GM19238 (cell line): ENCODE results near the gene ABI3.
"Not testable (repeated sequence)": the region's sequence is repeated elsewhere in the genome, so short reads cannot be mapped to it uniquely, and the experiment has no call there.

Experiments used
- DNase-seq: peaks from one replicate; pipeline ENCODE4 v3.0.0; 2011; ENCODE audit warnings: low spot score; ENCODE audit not compliant: insufficient read length

ABI3 gene, protein sequence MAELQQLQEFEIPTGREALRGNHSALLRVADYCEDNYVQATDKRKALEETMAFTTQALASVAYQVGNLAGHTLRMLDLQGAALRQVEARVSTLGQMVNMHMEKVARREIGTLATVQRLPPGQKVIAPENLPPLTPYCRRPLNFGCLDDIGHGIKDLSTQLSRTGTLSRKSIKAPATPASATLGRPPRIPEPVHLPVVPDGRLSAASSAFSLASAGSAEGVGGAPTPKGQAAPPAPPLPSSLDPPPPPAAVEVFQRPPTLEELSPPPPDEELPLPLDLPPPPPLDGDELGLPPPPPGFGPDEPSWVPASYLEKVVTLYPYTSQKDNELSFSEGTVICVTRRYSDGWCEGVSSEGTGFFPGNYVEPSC

DNA sequence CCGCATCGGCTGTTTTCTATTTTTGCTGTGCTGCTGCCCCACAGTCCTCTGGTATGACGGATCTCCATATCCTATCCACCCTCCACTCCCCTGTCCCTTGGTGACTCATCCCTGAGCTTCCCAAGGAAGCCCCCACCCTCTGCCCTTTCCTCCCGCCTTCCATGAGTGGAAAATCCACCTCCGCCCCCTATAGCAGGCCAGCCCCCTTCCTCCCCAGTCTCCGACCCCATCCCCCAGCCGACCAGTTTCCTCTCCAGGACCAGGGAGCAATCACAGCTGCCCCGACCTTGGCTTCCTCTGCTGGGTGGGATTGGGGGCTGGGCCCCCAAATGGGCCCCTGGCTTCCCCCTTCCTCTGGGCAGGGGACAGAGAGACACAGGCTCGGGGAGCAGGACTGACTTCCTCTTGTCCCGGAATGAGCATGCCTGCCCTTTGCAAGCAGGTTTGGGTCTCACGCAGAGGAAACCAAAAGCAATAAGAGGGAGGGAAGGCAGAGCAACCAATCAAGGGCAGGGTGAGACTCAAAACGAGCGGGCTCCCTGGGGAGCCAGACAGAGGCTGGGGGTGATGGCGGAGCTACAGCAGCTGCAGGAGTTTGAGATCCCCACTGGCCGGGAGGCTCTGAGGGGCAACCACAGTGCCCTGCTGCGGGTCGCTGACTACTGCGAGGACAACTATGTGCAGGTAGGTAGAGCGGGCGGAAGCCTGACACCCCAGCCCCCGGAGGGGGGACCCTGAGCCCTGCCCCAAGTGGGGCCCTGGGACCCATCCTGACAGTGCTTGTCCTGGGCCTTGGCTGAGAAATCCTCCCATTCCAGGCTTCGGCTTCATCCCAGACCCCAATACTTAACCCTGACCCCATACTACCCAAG lies at the start of gene ABI3, which contains the start of gene GNGT2:
TSS of gene ABI3 (plus strand) at position 550 of the 872 bp plus-strand sequence. CDS start at position 568, 18 bp downstream.
TSS of gene GNGT2 (minus strand) at position 417 of the 872 bp plus-strand sequence. CDS start 3,152 bp downstream, outside the sequence.
- peak; percentile 93 for DNase-seq

DNA sequence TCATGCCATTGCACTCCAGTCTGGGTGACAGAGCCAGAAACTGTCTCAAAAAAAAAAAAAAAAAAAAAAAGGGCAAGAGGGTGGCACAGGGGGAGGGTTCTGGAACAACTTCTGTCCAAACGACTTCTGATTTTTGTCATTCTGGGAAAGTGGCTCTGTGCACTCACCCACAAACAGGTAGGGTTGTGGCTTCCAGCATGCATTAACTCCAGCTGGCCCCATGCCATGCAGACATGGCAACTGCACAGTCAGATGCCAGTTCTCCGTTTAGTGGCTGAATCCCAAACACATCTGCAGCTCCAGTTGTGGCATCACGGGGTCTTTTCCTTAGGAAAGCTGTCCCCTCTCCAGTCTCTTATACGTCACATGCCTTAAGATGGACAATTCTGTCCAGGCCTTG lies 47.6 kb upstream of the ABI3 start:
- no peak for DNase-seq

- no peak for DNase-seq
These were observed 45.4 kb upstream of the ABI3 start for GRCh38 chr17:49165143-49165542.

GRCh38 chr17:49168706-49169105 lies 41.8 kb upstream of the ABI3 start:
- DNase-seq = no peak

- DNase-seq = no peak
These were observed 40.3 kb upstream of the ABI3 start for GRCh38 chr17:49170216-49170615.

DNA sequence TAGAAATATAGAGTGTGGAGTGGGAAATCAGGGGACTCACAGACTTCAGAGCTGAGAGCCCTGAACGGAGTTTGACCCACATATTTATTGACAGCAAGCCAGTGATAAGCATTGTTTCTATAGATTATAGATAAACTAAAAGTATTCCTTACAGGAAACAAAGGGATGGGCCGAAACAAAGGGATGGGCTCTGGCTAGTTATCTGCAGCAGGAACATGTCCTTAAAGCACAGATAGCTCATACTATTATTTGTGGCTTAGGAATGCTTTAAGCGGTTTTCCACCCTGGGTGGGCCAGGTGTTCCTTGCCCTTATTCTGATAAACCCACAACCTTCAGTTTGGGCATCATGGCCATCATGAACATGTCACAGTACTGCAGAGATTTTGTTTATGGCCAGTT lies 39.8 kb upstream of the ABI3 start:
- not testable (repeated sequence) for DNase-seq

DNA sequence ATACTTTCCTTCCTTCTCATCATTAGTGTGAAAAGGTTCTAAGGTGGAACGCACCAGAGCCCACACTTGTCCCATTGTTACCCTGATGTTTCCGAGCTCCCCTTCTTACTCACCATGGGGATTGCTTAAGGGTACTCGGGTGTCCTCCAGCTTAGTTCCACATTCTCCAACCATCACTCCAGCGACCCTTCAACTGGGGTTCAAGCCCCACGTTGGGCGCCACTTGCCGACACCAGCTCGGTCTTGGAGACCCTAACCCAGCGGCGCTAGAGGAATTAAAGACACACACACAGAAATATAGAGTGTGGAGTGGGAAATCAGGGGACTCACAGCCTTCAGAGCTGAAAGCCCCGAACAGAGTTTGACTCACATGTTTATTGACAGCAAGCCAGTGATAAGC lies 34.5 kb upstream of the ABI3 start:
- not testable (repeated sequence) for DNase-seq

- peak; percentile 37 for DNase-seq
These were observed 30.2 kb upstream of the ABI3 start for GRCh38 chr17:49180303-49180702.

DNA sequence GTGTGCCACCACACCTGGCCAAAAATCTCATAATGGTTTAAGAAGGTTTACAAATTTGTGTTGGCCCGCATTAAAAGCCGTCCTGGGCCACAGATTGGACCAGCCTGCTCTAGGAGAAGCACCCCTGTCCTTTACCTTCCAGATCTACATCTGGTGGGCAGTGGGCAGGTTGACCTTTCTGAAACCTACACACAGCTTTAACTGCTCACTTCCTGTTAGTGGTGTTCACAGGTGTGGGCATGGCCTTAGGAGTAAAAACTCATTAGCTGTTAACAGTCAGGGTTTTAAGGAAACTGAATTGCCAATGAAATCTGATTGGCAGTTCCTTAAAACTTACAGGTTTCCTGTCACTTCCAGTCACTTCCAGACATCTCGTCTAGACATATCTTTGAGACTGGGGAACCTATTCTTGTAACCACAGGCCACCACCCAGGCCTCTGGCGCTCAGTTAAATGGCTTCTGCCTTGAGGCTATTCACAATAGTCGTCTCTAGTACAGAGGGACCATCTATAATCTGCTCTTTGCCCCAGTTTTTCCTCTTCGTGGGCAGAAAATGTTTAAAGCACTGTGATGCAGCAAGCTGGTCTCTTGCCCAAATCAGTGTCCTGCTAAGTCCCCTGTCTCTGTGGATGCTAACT lies 29.4 kb upstream of the ABI3 start:
- DNase-seq = no peak

GRCh38 chr17:49183341-49183740 lies 27.2 kb upstream of the ABI3 start:
- no peak for DNase-seq

- no peak for DNase-seq
These were observed 26.7 kb upstream of the ABI3 start for GRCh38 chr17:49183801-49184200.

GRCh38 chr17:49184522-49184921 lies 26.0 kb upstream of the ABI3 start:
- not testable (repeated sequence) for DNase-seq

GRCh38 chr17:49185381-49185780 lies 25.1 kb upstream of the ABI3 start:
- not testable (repeated sequence) for DNase-seq

DNA sequence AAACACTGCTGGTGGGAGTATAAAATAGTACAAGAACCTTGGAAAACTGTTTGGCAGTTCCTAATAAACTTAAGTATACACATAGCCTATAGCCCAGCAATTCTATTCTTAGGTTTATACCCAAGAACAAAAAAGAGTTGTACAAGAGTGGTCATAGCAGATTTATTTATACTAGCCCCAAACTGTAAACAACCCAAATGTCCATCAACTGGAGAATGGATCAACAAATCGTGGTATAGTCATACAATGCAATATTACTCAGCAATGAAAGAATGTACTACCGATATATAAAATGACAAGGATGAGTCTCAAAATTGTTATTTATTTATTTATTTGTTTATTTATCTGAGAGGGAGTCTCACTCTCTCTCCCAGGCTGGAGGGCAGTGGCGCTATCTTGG lies 23.2 kb upstream of the ABI3 start:
- DNase-seq = no peak

DNA sequence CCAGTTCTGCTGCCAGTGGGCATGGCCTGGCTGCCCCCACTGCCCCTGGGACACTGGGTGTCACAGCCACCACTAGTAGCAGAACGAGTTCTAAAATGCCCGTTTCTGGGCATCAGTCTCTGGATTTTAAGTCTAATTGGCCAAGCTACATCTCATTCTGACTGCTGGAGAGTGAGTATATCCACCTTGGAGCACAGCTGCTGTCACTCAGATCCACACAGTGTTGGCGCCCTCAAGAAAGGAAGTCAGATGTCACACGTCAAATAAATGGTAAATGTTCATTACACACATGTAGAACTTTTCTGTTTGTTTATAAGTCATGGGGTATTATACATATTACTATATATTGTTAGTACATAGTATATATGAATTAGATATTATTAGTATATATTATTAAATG lies 19.6 kb upstream of the ABI3 start:
- DNase-seq = no peak

DNA sequence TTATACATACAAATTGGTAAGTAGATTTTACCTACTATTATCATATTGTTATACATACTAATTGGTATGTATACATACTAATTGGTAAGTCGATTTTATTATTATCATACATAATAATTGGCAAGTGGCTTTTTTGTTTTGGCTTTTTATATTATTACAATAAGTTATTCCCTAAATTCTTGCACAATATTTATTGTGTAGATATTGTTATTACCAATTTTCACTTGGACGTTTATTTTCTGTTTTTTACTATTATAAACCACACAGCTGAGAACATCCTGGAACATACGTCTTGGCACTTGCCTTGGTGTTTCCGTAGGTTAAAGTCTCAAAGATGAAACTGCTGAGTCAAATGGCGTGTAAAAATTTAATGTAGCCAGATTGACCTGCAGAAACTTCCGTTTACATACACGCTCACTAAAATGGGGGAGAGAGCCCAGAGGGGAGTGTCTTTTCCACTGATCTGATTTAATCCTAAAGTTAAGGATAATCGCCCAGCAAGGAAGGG lies 19.0 kb upstream of the ABI3 start:
- no peak for DNase-seq

- DNase-seq = no peak
These were observed 18.4 kb upstream of the ABI3 start for GRCh38 chr17:49191917-49192741.

GRCh38 chr17:49193513-49194296 lies 16.8 kb upstream of the ABI3 start:
- no peak for DNase-seq

DNA sequence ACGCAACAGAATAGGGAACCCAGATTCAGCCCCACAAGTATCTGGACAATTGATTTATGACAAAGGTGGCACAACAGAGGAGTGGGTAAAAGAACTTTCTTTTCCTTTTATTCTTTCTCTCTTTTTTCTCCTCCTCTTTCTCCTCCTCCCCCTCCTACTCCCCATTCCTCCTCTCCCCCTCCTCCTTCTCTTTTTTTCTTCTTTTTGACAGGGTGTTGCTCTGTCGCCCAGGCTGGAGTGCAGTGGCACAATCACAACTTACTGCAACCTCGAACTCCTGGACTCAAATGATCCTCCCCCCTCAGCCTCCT lies 16.3 kb upstream of the ABI3 start:
- DNase-seq = no peak

- no peak for DNase-seq
These were observed 14.8 kb upstream of the ABI3 start for GRCh38 chr17:49195751-49196150.
